ENCODE data around the gene MAPK1IP1L. TPM values are rescaled to one million over a fixed set of nuclear protein-coding genes. Genes with fewer than 3 reads are reported as not detected.

Gene MAPK1IP1L
- polyA plus RNA-seq, 1 experiment: 65.3 TPM

DNA sequence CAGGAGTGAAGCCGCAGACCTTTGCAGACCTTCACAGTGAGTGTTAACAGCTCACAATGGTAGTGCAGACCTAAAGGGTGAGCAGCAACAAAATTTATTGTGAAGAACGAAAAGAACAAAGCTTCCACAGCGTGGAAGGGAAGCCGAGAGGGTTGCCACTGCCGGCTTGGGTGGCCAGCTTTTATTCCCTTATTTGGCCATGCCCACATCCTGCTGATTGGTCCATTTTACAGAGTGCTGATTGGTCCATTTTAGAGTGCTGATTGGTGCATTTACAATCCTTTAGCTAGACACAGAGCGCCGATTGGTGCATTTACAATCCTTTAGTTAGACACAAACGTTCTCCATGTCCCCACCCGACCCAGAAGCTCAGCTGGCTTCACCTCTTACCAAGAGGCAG lies 35.5 kb downstream of the MAPK1IP1L start:
- TF ChIP-seq, protein P1, sequence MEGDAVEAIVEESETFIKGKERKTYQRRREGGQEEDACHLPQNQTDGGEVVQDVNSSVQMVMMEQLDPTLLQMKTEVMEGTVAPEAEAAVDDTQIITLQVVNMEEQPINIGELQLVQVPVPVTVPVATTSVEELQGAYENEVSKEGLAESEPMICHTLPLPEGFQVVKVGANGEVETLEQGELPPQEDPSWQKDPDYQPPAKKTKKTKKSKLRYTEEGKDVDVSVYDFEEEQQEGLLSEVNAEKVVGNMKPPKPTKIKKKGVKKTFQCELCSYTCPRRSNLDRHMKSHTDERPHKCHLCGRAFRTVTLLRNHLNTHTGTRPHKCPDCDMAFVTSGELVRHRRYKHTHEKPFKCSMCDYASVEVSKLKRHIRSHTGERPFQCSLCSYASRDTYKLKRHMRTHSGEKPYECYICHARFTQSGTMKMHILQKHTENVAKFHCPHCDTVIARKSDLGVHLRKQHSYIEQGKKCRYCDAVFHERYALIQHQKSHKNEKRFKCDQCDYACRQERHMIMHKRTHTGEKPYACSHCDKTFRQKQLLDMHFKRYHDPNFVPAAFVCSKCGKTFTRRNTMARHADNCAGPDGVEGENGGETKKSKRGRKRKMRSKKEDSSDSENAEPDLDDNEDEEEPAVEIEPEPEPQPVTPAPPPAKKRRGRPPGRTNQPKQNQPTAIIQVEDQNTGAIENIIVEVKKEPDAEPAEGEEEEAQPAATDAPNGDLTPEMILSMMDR (IDR thresholded peaks at IDR 0.05; ENCODE audit: low read depth, low read length): no peak
- Histone ChIP-seq H3K27me3 (ENCODE audit: control insufficient read depth, insufficient read depth, low read length) (no peaks in the 10 kb centered on the region), H3K27ac (ENCODE audit: low read depth, low read length) (no peak overlapping the region), H3K4me3 (ENCODE audit: low read depth, low read length) (no peak overlapping the region), H3K9me3 (ENCODE audit: control insufficient read depth, insufficient read depth, low read length) (no peaks in the 10 kb centered on the region)
- ChIA-PET POLR2A (no interaction called here), CTCF (interaction anchor here (1.2 to 5.3 kb wide), 2 partner anchors 15 to 73 kb away, joined by 3 to 88 read pairs; no protein-coding TSS in a partner anchor)
- no peak for DNase-seq (ENCODE audit: low read depth, low spot score)

DNA sequence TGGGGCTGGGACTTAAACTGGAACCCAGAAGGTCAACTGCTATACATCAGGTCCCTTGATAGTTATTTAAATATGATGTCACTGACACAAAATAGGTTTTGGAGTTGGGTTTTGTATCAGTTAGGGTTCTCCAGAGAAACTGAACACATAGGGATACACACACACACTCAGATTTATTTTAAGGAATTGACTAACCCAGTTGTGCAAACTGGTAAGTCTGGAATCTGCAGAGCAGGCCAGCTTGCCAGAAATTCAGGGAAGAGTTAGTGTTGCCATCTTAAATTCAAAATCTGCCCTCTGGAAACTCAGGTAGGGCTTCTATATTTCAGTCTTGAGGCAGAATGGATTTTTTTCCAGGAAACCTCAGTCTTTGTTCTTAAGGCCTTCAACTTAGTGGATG lies 36.9 kb downstream of the MAPK1IP1L start:
- Histone ChIP-seq H3K27me3 (ENCODE audit: control insufficient read depth, insufficient read depth, low read length) (no peaks in the 10 kb centered on the region), H3K9me3 (ENCODE audit: control insufficient read depth, insufficient read depth, low read length) (no peaks in the 10 kb centered on the region), H3K4me3 (ENCODE audit: low read depth, low read length) (no peak overlapping the region), H3K27ac (ENCODE audit: low read depth, low read length) (no peak overlapping the region)
- no peak for DNase-seq (ENCODE audit: low read depth, low spot score)
- TF ChIP-seq, protein P1 (IDR thresholded peaks at IDR 0.05; ENCODE audit: low read depth, low read length): no peak
- ChIA-PET CTCF (interaction anchor here (1.5 to 5.3 kb wide), 3 partner anchors 10 to 72 kb away, joined by 4 to 88 read pairs (median 7); no protein-coding TSS in a partner anchor), POLR2A (no interaction called here)

DNA sequence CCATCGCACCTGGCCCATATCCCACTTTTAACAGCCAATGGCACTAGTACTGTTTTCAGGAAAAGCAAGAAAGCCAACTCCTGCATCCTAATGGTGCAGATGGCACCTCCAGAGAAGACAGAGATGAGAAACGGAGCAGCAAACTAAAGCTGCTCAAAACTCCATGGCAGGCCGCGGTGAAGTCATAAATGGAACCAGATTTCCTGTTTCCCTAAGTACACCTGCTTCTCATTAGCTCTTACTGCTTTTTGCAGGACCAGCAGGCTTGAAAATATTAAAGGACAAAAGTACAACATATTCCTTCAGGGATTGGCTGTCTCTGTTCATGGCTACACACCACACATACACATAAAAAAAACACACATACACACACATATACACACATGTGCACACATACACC lies 40.9 kb downstream of the MAPK1IP1L start:
- H3K27ac ChIP-seq (ENCODE audit: low read depth, low read length): no peak overlapping the region

GRCh38 chr14:55094292-55095157 lies 43.1 kb downstream of the MAPK1IP1L start:
- H3K4me3 ChIP-seq (ENCODE audit: low read depth, low read length): no peak overlapping the region
- no peaks in the 10 kb centered on the region for H3K27me3 ChIP-seq (ENCODE audit: control insufficient read depth, insufficient read depth, low read length)
- TF ChIP-seq, protein P1 (IDR thresholded peaks at IDR 0.05; ENCODE audit: low read depth, low read length): no peak
- no peaks in the 10 kb centered on the region for H3K9me3 ChIP-seq (ENCODE audit: control insufficient read depth, insufficient read depth, low read length)
- DNase-seq (ENCODE audit: low read depth, low spot score): peak; percentile 23
- ChIA-PET POLR2A (interaction anchor here (0.6 to 1.3 kb wide), 3 partner anchors 9 to 43 kb away, joined by 3 to 7 read pairs (median 6); no protein-coding TSS in a partner anchor), CTCF (interaction anchor here (0.9 to 4.4 kb wide), 2 partner anchors 43 to 65 kb away, joined by 3 to 45 read pairs; partner anchors contain the start of gene MAPK1IP1L)
- H3K27ac ChIP-seq (ENCODE audit: low read depth, low read length): peak overlapping the region; percentile 65

More for the DNA sequence above, 40.9 kb downstream of the MAPK1IP1L start:
- Histone ChIP-seq H3K27me3 (ENCODE audit: control insufficient read depth, insufficient read depth, low read length) (no peaks in the 10 kb centered on the region), H3K4me3 (ENCODE audit: low read depth, low read length) (no peak overlapping the region), H3K9me3 (ENCODE audit: control insufficient read depth, insufficient read depth, low read length) (no peaks in the 10 kb centered on the region)
- TF ChIP-seq, protein P1 (IDR thresholded peaks at IDR 0.05; ENCODE audit: low read depth, low read length): no peak
- ChIA-PET CTCF (interaction anchor here (0.6 to 4.4 kb wide), 3 partner anchors 41 to 74 kb away, joined by 3 to 45 read pairs (median 3); no protein-coding TSS in a partner anchor), POLR2A (interaction anchor here (0.6 to 1.2 kb wide), 2 partner anchors 37 to 69 kb away, joined by 4 to 6 read pairs; partner anchors contain the start of gene LGALS3)
- DNase-seq (ENCODE audit: low read depth, low spot score): no peak
